Endodermal cell (in vitro differentiated cells): ENCODE measurements around the gene ATF2. TPM values are rescaled to one million over a fixed set of nuclear protein-coding genes. Genes with fewer than 3 reads are reported as not detected.
A peak's percentile ranks its signal among the peaks of the same experiment; 100 is the strongest.
"Not testable (repeated sequence)": the region's sequence is repeated elsewhere in the genome, so short reads cannot be mapped to it uniquely, and the experiment has no call there.

Experiments used
- DNase-seq: peaks from one replicate; pipeline ENCODE4 v3.0.0-alpha.2; 2017
- H3K27ac ChIP-seq: 2 replicates; pipeline ENCODE4 v1.5.1; 2013; ENCODE audit warnings: mild to moderate bottlenecking, low read depth, low read length, moderate library complexity
- H3K27me3 ChIP-seq: 2 replicates; pipeline ENCODE4 v1.6.1; 2013; ENCODE audit warnings: mild to moderate bottlenecking, low read length, moderate library complexity; ENCODE audit not compliant: insufficient read depth, control insufficient read depth, poor library complexity, severe bottlenecking
- H3K36me3 ChIP-seq: 2 replicates; pipeline ENCODE4 v1.7.0; 2013; ENCODE audit warnings: mild to moderate bottlenecking, low read length, moderate library complexity; ENCODE audit not compliant: control insufficient read depth, insufficient read depth
- H3K4me1 ChIP-seq: one replicate; pipeline ENCODE4 v1.7.0; 2013; ENCODE audit warnings: low read length; ENCODE audit not compliant: control insufficient read depth, insufficient read depth
- H3K4me3 ChIP-seq: 2 replicates; pipeline ENCODE4 v1.5.1; 2013; ENCODE audit warnings: mild to moderate bottlenecking, low read length, moderate library complexity
- H3K9ac ChIP-seq: 2 replicates; pipeline ENCODE4 v1.6.1; 2013; ENCODE audit warnings: mild to moderate bottlenecking, low read length, moderate library complexity; ENCODE audit not compliant: poor library complexity, severe bottlenecking; ENCODE audit errors: extremely low read depth
- H3K9me3 ChIP-seq: 2 replicates; pipeline ENCODE4 v1.6.1; 2013; ENCODE audit warnings: mild to moderate bottlenecking, low read length, moderate library complexity; ENCODE audit not compliant: control insufficient read depth
- H3K27ac Mint-ChIP-seq: 2 replicates; pipeline ENCODE4 v1.8.0; 2020; ENCODE audit warnings: mixed read lengths
- H3K27me3 Mint-ChIP-seq: 2 replicates; pipeline ENCODE4 v1.8.0; 2021; ENCODE audit warnings: mild to moderate bottlenecking, mixed read lengths; ENCODE audit not compliant: insufficient read depth
- H3K36me3 Mint-ChIP-seq: 2 replicates; pipeline ENCODE4 v1.8.0; 2020; ENCODE audit warnings: low read depth, mixed read lengths
- H3K4me1 Mint-ChIP-seq: 2 replicates; pipeline ENCODE4 v1.8.0; 2020; ENCODE audit warnings: mixed read lengths
- H3K4me3 Mint-ChIP-seq: 2 replicates; pipeline ENCODE4 v1.8.0; 2020; ENCODE audit warnings: mild to moderate bottlenecking, moderate library complexity, mixed read lengths
- H3K9me3 Mint-ChIP-seq: 2 replicates; pipeline ENCODE4 v1.8.0; 2020; ENCODE audit warnings: mild to moderate bottlenecking, mixed read lengths
- WGBS, 2 experiments: methylation state at CpG; one replicate each; pipeline versions ENCODE4 v1.1.5 to v1.1.7; 2013; ENCODE audit warnings: missing lambda C conversion rate in 2 of 2, mixed read lengths in 1 of 2; ENCODE audit not compliant: insufficient coverage in 1 of 2, insufficient read length in 1 of 2; 5-methylcytosine and 5-hydroxymethylcytosine counted together
- total RNA-seq, 2 donors: library from RNA; stranded (reverse); fragmentation: NEBNext Ultra II Directional in 1 of 2; extraction: Animal tissue kit (Norgen Biotek cat#: 25700) in 1 of 2; gene quantifications; 2 replicates in 1 of 2; 3 replicates in 1 of 2; pipeline ENCODE4 v1.2.1, GENCODE V29; 2021
- TF ChIP-seq, protein P1 (sequence below): fragments of 200-600 bp; sonication (generic); conservative IDR thresholded peaks from 2 replicates; pipeline ENCODE4 v1.5.0; 2021; ENCODE audit warnings: antibody characterized with exemption, mild to moderate bottlenecking

The ATF2 gene
- total RNA-seq, 2 donors from 2014 or later = 53.0 to 56.0 TPM

DNA sequence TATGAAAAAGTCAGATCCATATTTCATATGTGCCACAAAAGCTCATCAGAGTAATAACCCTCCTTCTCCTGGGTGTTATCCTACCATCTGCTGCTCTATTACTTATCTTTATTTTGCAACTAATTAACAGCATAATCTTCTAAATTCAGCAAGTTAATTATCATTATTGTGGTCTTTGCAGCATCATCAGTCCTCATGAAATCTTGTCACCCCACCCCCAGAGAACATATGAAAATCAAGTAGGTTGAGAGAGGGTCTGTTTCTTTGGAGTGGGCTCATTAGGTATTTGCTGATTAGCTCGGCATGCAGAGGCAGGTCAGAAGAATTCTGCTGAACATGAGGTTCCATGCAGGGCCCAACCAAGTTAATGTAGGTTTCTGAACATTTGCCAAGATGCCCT is 64.8 kb downstream of the ATF2 start:
- Histone ChIP-seq H3K4me1 (no peaks in the 10 kb centered on the region), H3K9ac (no peak overlapping the region), H3K9me3 (peaks cover 25% of the 10 kb centered on the region), H3K4me3 (no peak overlapping the region), H3K27ac (no peak overlapping the region), H3K36me3 (peaks cover 69% of the 10 kb centered on the region), H3K27me3 (no peaks in the 10 kb centered on the region)
- Mint-ChIP-seq H3K27me3 (no peaks in the 10 kb centered on the region), H3K9me3 (peaks cover 17% of the 10 kb centered on the region), H3K27ac (no peak overlapping the region), H3K4me1 (peaks cover 12% of the 10 kb centered on the region), H3K36me3 (peaks cover 47% of the 10 kb centered on the region), H3K4me3 (no peak overlapping the region)
- DNase-seq = no peak
- 86 to 90% methylated on average over 1 of the region's 1 CpG for WGBS, 2 experiments
- TF ChIP-seq, protein P1, sequence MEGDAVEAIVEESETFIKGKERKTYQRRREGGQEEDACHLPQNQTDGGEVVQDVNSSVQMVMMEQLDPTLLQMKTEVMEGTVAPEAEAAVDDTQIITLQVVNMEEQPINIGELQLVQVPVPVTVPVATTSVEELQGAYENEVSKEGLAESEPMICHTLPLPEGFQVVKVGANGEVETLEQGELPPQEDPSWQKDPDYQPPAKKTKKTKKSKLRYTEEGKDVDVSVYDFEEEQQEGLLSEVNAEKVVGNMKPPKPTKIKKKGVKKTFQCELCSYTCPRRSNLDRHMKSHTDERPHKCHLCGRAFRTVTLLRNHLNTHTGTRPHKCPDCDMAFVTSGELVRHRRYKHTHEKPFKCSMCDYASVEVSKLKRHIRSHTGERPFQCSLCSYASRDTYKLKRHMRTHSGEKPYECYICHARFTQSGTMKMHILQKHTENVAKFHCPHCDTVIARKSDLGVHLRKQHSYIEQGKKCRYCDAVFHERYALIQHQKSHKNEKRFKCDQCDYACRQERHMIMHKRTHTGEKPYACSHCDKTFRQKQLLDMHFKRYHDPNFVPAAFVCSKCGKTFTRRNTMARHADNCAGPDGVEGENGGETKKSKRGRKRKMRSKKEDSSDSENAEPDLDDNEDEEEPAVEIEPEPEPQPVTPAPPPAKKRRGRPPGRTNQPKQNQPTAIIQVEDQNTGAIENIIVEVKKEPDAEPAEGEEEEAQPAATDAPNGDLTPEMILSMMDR = no peak

DNA sequence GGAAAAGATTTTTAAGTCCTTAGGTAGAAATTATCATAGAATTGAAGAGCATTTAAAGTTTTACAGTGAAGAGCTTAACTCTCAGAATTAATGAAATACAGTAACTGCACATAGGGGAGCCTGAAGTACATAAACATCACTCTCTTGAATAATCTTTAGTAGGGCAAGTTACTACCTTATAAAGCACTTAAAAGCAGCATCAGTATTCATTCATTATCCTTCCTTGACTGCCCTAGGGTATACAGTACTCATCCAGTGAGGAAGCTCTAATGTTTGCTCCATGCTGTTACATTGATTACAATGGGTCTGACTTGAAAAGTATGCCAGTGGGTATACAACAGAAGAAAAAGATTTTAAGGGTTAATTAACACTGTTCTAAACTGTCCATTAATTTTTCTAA is 66.5 kb downstream of the ATF2 start:
- Histone ChIP-seq H3K27me3 (no peaks in the 10 kb centered on the region), H3K9ac (no peak overlapping the region), H3K4me3 (no peak overlapping the region), H3K36me3 (peaks cover 76% of the 10 kb centered on the region), H3K4me1 (no peaks in the 10 kb centered on the region), H3K27ac (no peak overlapping the region), H3K9me3 (peaks cover 18% of the 10 kb centered on the region)
- Mint-ChIP-seq H3K36me3 (peaks cover 49% of the 10 kb centered on the region), H3K9me3 (peaks cover 5% of the 10 kb centered on the region), H3K4me1 (peaks cover 12% of the 10 kb centered on the region), H3K4me3 (no peak overlapping the region), H3K27ac (no peak overlapping the region), H3K27me3 (no peaks in the 10 kb centered on the region)
- TF ChIP-seq, protein P1 = no peak
- DNase-seq = no peak

DNA sequence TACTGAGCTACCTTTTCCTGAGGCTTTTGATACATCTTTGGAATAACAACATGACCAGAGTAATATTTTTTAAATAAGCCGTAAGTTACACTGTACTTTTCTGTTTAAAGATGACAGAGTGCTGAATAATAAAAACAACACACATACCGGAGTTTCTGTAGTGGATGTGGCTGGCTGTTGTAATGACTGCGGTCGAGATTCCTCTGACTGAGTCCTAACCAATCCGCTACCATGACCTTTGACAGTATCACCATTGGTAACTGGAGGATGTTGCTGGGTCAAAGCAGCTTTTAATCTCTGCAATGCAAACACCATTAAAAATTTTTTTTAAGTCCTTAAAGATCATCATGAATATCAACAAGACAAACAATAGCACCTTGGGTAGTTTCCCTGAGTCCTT is 70.7 kb downstream of the ATF2 start:
- no peaks in the 10 kb centered on the region for H3K4me1 Mint-ChIP-seq
- no peak overlapping the region for H3K4me3 Mint-ChIP-seq
- H3K4me3 ChIP-seq = no peak overlapping the region
- no peak overlapping the region for H3K27ac ChIP-seq
- TF ChIP-seq, protein P1 = no peak
- H3K9me3 ChIP-seq = peaks cover 14% of the 10 kb centered on the region
- H3K27me3 ChIP-seq = no peaks in the 10 kb centered on the region
- 93 to 100% methylated on average over 1 to 5 of the region's 5 CpGs for WGBS, 2 experiments
- H3K36me3 Mint-ChIP-seq = peaks cover 53% of the 10 kb centered on the region
- peak overlapping the region; percentile 14 for H3K27ac Mint-ChIP-seq
- H3K4me1 ChIP-seq = no peaks in the 10 kb centered on the region
- H3K36me3 ChIP-seq = peaks cover 79% of the 10 kb centered on the region
- no peak for DNase-seq
- H3K9me3 Mint-ChIP-seq = no peaks in the 10 kb centered on the region
- no peak overlapping the region for H3K9ac ChIP-seq
- no peaks in the 10 kb centered on the region for H3K27me3 Mint-ChIP-seq

DNA sequence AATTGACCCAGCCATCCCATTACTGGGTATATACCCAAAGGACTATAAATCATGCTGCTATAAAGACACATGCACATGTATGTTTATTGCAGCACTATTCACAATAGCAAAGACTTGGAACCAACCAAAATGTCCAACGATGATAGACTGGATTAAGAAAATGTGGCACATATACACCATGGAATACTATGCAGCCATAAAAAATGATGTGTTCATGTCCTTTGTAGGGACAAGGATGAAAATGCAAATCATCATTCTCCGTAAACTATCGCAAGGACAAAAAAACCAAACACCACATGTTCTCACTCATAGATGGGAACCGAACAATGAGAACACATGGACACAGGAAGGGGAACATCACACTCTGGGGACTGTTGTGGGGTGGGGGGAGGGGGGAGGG is 83.9 kb downstream of the ATF2 start:
- peaks cover 72% of the 10 kb centered on the region for H3K36me3 ChIP-seq
- not testable (repeated sequence) for DNase-seq, H3K27me3 ChIP-seq, H3K9ac ChIP-seq, H3K4me1 Mint-ChIP-seq, H3K27ac Mint-ChIP-seq, H3K27me3 Mint-ChIP-seq, H3K4me1 ChIP-seq, H3K27ac ChIP-seq, H3K9me3 ChIP-seq, H3K4me3 Mint-ChIP-seq, H3K4me3 ChIP-seq, H3K9me3 Mint-ChIP-seq
- 100% methylated on average over 1 of the region's 4 CpGs for WGBS, 2 experiments
- peaks cover 47% of the 10 kb centered on the region for H3K36me3 Mint-ChIP-seq
